Esophagus squamous epithelium (tissue), 4 donors: ENCODE results near the gene C12orf57.

ENCODE experiments used
- CTCF ChIP-seq, 6 experiments: fragments of 450-650 bp in 4 of 6; fragments of 200-600 bp in 2 of 6; sonication (generic) in 2 of 6; IDR thresholded peaks; one replicate each; pipeline ENCODE4 v1.5.1; 2016 to 2019; ENCODE audit warnings: antibody characterized with exemption in 6 of 6, mild to moderate bottlenecking in 4 of 6, moderate library complexity in 4 of 6
- POLR2A ChIP-seq, 4 donors: fragments of 450-650 bp; IDR thresholded peaks; one replicate each; pipeline ENCODE4 v1.6.1; 2017; ENCODE audit warnings: antibody characterized with exemption in 4 of 4, mild to moderate bottlenecking in 4 of 4, moderate library complexity in 3 of 4

GRCh38 chr12:6974180-6974579 lies 30.4 kb downstream of the C12orf57 start:
- TF ChIP-seq CTCF (IDR thresholded peaks at IDR 0.05) (no peak), POLR2A (IDR thresholded peaks at IDR 0.05) (no peak)
